Stomach (tissue), 9 donors: Measurements from ENCODE around the gene PRKN. TPM values are rescaled to one million over a fixed set of nuclear protein-coding genes. Genes with fewer than 3 reads are reported as not detected.

Experiments used
- DNase-seq, 2 donors: peaks; one replicate each; pipeline versions ENCODE4 v3.0.0 to v3.0.0-alpha.2; 2013 to 2019
- H3K27ac ChIP-seq, 5 donors: fragments of 200-600 bp in 4 of 5; sonication (generic) in 4 of 5; one replicate each; pipeline ENCODE4 v1.5.1; 2013 to 2019; ENCODE audit warnings: mild to moderate bottlenecking in 1 of 5, moderate library complexity in 1 of 5
- H3K27me3 ChIP-seq, 3 donors: fragments of 200-600 bp; sonication (generic); one replicate each; pipeline ENCODE4 v1.5.1; 2017 to 2019; ENCODE audit warnings: mixed run types in 1 of 3
- H3K36me3 ChIP-seq, 4 donors: fragments of 200-600 bp; sonication (generic); 1 replicate in 3 of 4; 2 replicates in 1 of 4; pipeline ENCODE4 v1.5.1; 2016 to 2019
- H3K4me1 ChIP-seq, 4 donors: fragments of 200-600 bp; sonication (generic); one replicate each; pipeline ENCODE4 v1.5.1; 2016 to 2019
- H3K4me3 ChIP-seq, 4 donors: fragments of 200-600 bp; sonication (generic) in 3 of 4; one replicate each; pipeline ENCODE4 v1.5.1; 2016 to 2019; ENCODE audit warnings: mild to moderate bottlenecking in 1 of 4
- H3K9me3 ChIP-seq, 4 donors: fragments of 200-600 bp; sonication (generic); one replicate each; pipeline ENCODE4 v1.5.1; 2016 to 2019
- EP300 ChIP-seq: sonication (generic); formaldehyde crosslinking; IDR thresholded peaks from one replicate; pipeline ENCODE4 v1.6.1; 2017; ENCODE audit warnings: antibody characterized with exemption
- POLR2A ChIP-seq, 4 donors: fragments of 450-650 bp; IDR thresholded peaks; one replicate each; pipeline ENCODE4 v1.6.1; 2016; ENCODE audit warnings: antibody characterized with exemption in 4 of 4, control low read depth in 2 of 4, mild to moderate bottlenecking in 1 of 4, moderate library complexity in 1 of 4
- POLR2AphosphoS5 ChIP-seq, 3 donors: sonication (generic); formaldehyde crosslinking; IDR thresholded peaks; one replicate each; pipeline ENCODE4 v1.6.1; 2016; ENCODE audit warnings: antibody characterized with exemption in 3 of 3
- WGBS, 5 donors: extraction: QIAGEN DNeasy Blood & Tissue Kit in 3 of 5; methylation state at CpG; one replicate each; pipeline versions ENCODE4 v1.1.5 to v1.1.7; 2013 to 2018; 5-methylcytosine and 5-hydroxymethylcytosine counted together
- intact Hi-C: fragments of 100-400 bp; cut with DNase I; formaldehyde crosslinking; loops from one replicate; pipeline ENCODE4 v1.15.1; 2023; ENCODE audit warnings: low total_unique reads
- polyA plus RNA-seq, 3 donors: library from polyadenylated mRNA; stranded (reverse); fragments of 200-250 nt; gene quantifications; one replicate each; pipeline ENCODE4 v1.2.3, GENCODE V29; 2013
- total RNA-seq, 5 donors: library from RNA; depleted of rRNA; stranded (reverse); fragments of >200 nt; gene quantifications; one replicate each; pipeline versions ENCODE4 v1.1.0 to v1.2.3, GENCODE V29; 2014 to 2016
- TF ChIP-seq, protein P1 (sequence below), 7 experiments: fragments of 450-650 bp in 4 of 7; fragments of 200-600 bp in 3 of 7; sonication (generic) in 3 of 7; IDR thresholded peaks; one replicate each; pipeline ENCODE4 v1.5.1; 2016 to 2019; ENCODE audit warnings: antibody characterized with exemption in 7 of 7, control low read depth in 2 of 7, mild to moderate bottlenecking in 1 of 7
- donor health status: healthy with polysubstance abuse.
- donor health status: Bipolar disorder and iron deficiency.
- donor health status: healthy.

Gene PRKN
- total and polyA plus RNA-seq, 8 donors: 0.68 to 19.8 (median 9.5) TPM

DNA sequence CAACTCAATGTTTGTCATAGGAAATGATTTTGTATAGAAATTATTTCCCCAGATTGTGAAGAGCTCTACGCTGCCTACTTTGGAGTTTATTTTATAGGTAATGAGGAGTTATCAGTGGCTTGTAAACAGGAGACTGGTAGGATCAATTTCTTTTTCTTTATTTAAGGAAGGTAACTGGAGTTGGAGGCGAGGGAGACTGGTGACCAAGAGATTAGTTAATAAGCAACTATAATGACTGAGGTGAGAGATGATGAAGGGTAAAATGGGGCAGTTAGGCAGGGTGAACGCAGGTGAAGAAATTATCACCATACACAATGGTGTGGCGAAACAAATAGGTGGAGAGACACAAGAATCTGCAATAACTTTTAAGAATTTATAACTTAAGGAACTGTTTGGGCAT lies 100.2 kb downstream of the PRKN start:
- H3K36me3 ChIP-seq: no peaks in the 10 kb centered on the region
- H3K4me3 ChIP-seq: no peak overlapping the region
- H3K4me1 ChIP-seq: peaks cover 0 to 11% (median 3%) of the 10 kb centered on the region in 4 donors
- peaks cover 0 to 11% (median 2%) of the 10 kb centered on the region in 4 donors for H3K9me3 ChIP-seq
- WGBS, 5 donors: 54 to 63% (median 62%) methylated on average over 4 of the region's 4 CpGs
- H3K27ac ChIP-seq: no peak overlapping the region
- no peaks in the 10 kb centered on the region for H3K27me3 ChIP-seq
- intact Hi-C loops: no loop called here
- DNase-seq: no peak
- no peak for TF ChIP-seq EP300
- TF ChIP-seq, protein P1, sequence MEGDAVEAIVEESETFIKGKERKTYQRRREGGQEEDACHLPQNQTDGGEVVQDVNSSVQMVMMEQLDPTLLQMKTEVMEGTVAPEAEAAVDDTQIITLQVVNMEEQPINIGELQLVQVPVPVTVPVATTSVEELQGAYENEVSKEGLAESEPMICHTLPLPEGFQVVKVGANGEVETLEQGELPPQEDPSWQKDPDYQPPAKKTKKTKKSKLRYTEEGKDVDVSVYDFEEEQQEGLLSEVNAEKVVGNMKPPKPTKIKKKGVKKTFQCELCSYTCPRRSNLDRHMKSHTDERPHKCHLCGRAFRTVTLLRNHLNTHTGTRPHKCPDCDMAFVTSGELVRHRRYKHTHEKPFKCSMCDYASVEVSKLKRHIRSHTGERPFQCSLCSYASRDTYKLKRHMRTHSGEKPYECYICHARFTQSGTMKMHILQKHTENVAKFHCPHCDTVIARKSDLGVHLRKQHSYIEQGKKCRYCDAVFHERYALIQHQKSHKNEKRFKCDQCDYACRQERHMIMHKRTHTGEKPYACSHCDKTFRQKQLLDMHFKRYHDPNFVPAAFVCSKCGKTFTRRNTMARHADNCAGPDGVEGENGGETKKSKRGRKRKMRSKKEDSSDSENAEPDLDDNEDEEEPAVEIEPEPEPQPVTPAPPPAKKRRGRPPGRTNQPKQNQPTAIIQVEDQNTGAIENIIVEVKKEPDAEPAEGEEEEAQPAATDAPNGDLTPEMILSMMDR (IDR thresholded peaks at IDR 0.05): no peak
- TF ChIP-seq POLR2AphosphoS5 (IDR thresholded peaks at IDR 0.05): no peak
- no peak for TF ChIP-seq POLR2A (IDR thresholded peaks at IDR 0.05)

DNA sequence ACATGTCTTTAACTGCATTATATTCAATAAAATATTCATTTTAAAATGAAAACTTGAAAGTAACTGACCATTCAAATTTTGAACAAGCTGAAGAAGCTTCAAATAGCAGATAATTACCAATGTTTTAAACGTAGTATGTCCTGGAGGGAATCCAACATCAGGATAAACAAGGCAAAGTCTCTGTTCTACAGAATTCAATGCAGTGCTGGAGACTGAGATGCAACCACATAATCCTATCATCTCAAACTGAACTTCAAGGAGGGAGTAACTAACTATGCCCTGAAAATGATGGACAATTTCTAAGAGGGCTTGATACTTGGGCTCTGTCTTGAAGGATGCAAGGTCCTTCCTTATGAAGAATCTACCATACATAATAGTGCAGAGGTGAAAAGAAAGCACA lies 100.7 kb downstream of the PRKN start:
- Histone ChIP-seq H3K36me3 (no peaks in the 10 kb centered on the region), H3K9me3 (peaks cover 0 to 11% (median 2%) of the 10 kb centered on the region in 4 donors), H3K27me3 (no peaks in the 10 kb centered on the region), H3K27ac (no peak overlapping the region), H3K4me1 (peaks cover 0 to 11% (median 3%) of the 10 kb centered on the region in 4 donors), H3K4me3 (no peak overlapping the region)
- WGBS, 5 donors: 44 to 64% (median 59%) methylated on average over 1 of the region's 1 CpG
- intact Hi-C loops: no loop called here
- no peak for TF ChIP-seq POLR2A (IDR thresholded peaks at IDR 0.05)
- TF ChIP-seq, protein P1 (IDR thresholded peaks at IDR 0.05): no peak
- TF ChIP-seq EP300: no peak
- TF ChIP-seq POLR2AphosphoS5 (IDR thresholded peaks at IDR 0.05): no peak
- DNase-seq: no peak

DNA sequence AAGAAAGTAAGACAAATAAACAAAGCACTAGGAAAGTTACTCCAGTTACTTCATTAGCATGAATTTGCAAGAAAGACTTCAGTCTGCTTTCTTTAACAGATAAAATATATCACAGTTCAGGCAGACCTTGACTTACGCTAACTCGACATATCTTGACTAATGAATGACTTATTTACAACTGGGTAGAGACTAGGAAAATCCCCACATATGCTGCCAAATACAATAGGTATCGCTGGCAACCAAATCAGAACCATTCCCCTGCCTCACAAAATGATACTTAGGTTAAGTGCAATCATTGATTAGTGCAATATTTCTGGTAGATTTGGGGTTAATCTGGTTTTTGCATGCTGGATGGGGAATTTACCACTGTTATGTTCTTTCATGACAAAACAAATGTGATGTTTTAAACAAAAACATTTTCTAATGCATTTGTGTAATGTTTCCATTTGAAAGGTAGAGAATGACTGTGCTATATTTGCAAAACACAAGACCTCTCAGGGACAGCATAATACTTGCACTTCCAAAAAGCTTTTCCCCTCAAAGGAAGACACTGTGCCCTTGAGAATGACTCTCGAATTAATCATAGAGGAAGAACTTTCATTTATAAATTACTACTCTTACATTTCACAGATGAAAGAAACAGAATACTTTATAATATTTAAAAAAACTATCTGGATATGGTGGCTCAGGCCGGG lies 101.6 kb downstream of the PRKN start:
- peaks cover 0 to 3% (median under 1%) of the 10 kb centered on the region in 4 donors for H3K9me3 ChIP-seq
- no peak overlapping the region for H3K27ac ChIP-seq
- no peak for DNase-seq
- TF ChIP-seq EP300: no peak
- no peak for TF ChIP-seq POLR2A (IDR thresholded peaks at IDR 0.05)
- no peak for TF ChIP-seq POLR2AphosphoS5 (IDR thresholded peaks at IDR 0.05)
- TF ChIP-seq, protein P1 (IDR thresholded peaks at IDR 0.05): no peak
- intact Hi-C loops: no loop called here
- H3K4me3 ChIP-seq: no peak overlapping the region
- H3K4me1 ChIP-seq: peaks cover 0 to 20% (median 3%) of the 10 kb centered on the region in 4 donors
- H3K36me3 ChIP-seq: no peaks in the 10 kb centered on the region
- no peaks in the 10 kb centered on the region for H3K27me3 ChIP-seq
- 47 to 72% (median 59%) methylated on average over 5 of the region's 5 CpGs for WGBS, 5 donors

DNA sequence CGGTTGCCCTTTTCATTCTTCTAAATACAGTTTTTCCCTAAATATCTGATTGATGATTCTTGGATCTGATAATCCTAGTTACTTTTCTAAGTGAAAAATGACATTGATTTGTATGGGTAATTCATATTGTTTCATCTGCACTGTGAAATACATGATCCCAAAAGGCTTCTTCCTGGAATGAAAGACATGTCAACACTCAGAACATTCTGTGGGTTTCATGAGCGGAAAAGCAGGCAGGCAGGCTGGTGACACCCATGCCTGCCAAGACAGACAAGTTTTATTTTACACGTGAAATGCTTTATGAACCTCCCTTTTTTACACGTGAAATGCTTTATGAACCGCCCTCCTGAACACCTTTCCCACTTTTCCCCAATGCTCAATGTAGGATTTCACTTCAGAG lies 105.0 kb downstream of the PRKN start:
- no peaks in the 10 kb centered on the region for H3K9me3 ChIP-seq
- no peaks in the 10 kb centered on the region for H3K36me3 ChIP-seq
- H3K4me3 ChIP-seq: no peak overlapping the region
- TF ChIP-seq POLR2AphosphoS5 (IDR thresholded peaks at IDR 0.05) (no peak), POLR2A (IDR thresholded peaks at IDR 0.05) (no peak), EP300 (no peak)
- TF ChIP-seq, protein P1 (IDR thresholded peaks at IDR 0.05): no peak
- WGBS, 5 donors: 68 to 85% (median 76%) methylated on average over 5 of the region's 5 CpGs
- H3K4me1 ChIP-seq: peaks cover 0 to 21% (median 6%) of the 10 kb centered on the region in 4 donors
- intact Hi-C loops: no loop called here
- no peak overlapping the region for H3K27ac ChIP-seq
- DNase-seq: no peak
- H3K27me3 ChIP-seq: no peaks in the 10 kb centered on the region
